Adrenal gland (tissue), 5 donors: ENCODE measurements around the gene ADGB.

Experiments used
- CTCF ChIP-seq, 6 experiments: fragments of 450-650 bp in 4 of 6; fragments of 200-600 bp in 2 of 6; sonication (generic) in 1 of 6; IDR thresholded peaks; 1 replicate in 5 of 6; 2 replicates in 1 of 6; pipeline versions ENCODE4 v1.5.1 to v1.8.0; 2016 to 2021; ENCODE audit warnings: antibody characterized with exemption in 6 of 6, mild to moderate bottlenecking in 2 of 6, moderate library complexity in 1 of 6
- POLR2A ChIP-seq, 2 donors: fragments of 450-650 bp; IDR thresholded peaks; one replicate each; pipeline ENCODE4 v1.6.1; 2017; ENCODE audit warnings: antibody characterized with exemption in 2 of 2, mild to moderate bottlenecking in 2 of 2, moderate library complexity in 1 of 2
- donor health status: DM: no; HTN: no; CAD: no.

- TF ChIP-seq CTCF (IDR thresholded peaks at IDR 0.05) (no peak), POLR2A (IDR thresholded peaks at IDR 0.05) (no peak)
Measured at GRCh38 chr6:146819596-146820320, 221.0 kb downstream of the ADGB start.
